Measurements from ENCODE around the gene SPATA6L. TPM values are rescaled to one million over a fixed set of nuclear protein-coding genes. Genes with fewer than 3 reads are reported as not detected.

SPATA6L gene
- total RNA-seq, 1 donor from 2014 or later, result 2.5 TPM

GRCh38 chr9:4588721-4589120, 77.6 kb downstream of the SPATA6L start:
- DNase-seq (ENCODE audit: low read depth, low spot score), result no peak

- no peak for DNase-seq (ENCODE audit: low read depth, low spot score)
Observed at GRCh38 chr9:4585135-4585534, 81.1 kb downstream of the SPATA6L start.

- no peak for DNase-seq (ENCODE audit: low read depth, low spot score)
Observed at GRCh38 chr9:4584636-4585035, 81.6 kb downstream of the SPATA6L start.

- no peak for DNase-seq (ENCODE audit: low read depth, low spot score)
Observed at GRCh38 chr9:4583001-4583400, 83.3 kb downstream of the SPATA6L start.

DNA sequence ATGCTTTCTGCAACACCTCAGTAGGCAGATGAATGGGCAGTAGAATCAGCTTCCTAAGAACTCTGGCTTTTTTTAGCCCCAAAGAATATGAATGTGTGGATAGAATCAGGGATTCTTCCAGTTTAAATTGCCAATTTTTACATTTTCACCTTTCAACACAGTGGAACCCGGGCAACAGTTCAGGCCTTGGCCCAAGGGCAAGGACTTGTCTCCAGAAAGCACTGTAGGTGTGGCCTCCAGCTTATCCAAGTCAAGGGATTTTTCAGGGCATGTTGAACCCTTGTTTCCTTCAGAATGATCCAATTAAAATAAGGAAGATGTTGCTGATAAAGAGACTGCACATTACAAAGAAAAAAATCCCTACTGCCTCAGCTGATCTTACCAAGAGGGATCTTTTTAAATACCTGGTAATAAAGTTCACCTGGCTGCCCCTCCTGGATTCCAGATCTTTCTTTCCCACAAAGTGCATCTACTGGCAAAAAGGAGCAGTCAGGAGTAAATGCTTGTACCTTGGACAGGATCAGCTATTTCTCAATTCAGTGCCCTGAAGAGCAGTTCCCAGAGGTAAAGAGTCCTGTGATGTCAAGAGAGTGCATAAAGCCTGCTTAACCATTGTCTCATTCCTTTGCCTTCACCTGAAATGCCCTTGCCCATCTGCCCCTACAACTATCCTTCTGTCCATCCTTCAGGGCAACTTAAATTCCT, 84.3 kb downstream of the SPATA6L start:
- DNase-seq (ENCODE audit: low read depth, low spot score), result no peak

DNA sequence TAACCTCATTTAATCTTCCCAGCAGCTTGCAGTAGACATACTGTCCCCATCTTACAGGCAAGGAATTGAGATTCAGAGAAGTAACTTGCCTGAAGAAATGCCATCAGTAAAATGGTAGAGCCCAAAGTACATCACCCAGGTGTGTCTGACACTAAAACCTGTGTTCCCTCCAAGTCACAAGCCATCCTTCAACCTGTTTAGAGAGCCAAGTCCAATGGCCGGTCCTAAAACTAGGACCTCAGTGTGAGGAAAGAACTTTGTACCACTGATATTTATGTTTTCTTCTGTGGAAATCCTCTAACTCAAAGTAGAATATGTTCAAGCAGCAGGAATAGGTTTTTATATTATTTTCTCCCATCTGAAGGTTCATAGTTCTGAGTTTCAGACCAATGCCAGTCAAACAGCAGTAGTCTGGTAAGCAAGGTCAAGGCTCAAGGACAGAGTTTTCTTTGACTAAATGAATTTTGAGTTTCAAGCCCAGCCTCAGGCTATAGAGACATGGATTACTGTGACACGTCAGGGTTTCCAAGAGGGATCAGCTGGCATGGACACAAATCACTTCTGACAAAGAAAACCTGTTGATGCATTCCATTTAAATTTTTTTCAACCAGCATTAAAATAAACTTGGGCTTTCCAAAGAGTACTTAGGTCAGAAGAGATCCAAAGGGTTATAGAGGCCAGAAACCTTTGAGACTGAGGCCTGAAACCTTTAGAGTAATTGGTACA, 85.1 kb downstream of the SPATA6L start:
- DNase-seq (ENCODE audit: low read depth, low spot score), result no peak

DNA sequence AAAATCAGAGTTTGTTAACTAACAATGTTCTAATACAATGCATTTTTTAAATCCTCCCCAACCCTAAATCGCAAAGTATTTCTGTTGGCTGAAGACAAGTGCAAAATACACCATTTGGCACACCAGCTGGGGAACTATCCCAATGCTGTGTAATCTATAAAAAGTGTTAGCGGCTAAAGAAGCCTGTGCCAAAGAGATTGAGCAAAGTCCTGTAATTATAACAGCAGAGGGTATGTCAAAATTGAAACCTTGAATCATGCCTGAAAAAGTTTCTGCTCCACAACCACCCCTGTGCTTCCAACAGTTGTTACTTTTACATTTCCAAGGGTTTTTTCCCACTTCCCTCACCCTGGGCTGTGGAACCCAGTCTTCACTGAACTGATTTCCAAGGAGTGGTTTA, 87.3 kb downstream of the SPATA6L start:
- DNase-seq (ENCODE audit: low read depth, low spot score), result no peak

DNA sequence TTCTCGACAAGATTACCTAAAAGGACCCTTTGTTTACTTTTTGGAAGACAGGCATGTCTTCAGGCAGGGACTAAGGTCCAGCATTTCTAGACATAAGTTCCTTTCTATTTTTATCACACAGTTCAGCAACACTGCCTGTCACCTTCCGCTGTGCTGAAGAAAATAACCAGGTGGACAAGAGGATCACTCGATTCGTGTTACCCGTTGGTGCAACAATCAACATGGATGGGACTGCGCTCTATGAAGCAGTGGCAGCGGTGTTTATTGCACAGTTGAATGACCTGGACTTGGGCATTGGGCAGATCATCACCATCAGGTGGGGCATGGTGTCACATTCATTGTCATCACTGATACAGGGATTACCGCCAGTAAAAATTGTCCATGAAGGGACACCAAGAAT, 89.8 kb downstream of the SPATA6L start:
- DNase-seq (ENCODE audit: low read depth, low spot score), result no peak

GRCh38 chr9:4575997-4576396, 90.3 kb downstream of the SPATA6L start:
- DNase-seq (ENCODE audit: low read depth, low spot score), result no peak

- no peak for DNase-seq (ENCODE audit: low read depth, low spot score)
Observed at GRCh38 chr9:4574657-4575243, 91.5 kb downstream of the SPATA6L start.

GRCh38 chr9:4573634-4574389, 92.5 kb downstream of the SPATA6L start:
- DNase-seq (ENCODE audit: low read depth, low spot score), result no peak

DNA sequence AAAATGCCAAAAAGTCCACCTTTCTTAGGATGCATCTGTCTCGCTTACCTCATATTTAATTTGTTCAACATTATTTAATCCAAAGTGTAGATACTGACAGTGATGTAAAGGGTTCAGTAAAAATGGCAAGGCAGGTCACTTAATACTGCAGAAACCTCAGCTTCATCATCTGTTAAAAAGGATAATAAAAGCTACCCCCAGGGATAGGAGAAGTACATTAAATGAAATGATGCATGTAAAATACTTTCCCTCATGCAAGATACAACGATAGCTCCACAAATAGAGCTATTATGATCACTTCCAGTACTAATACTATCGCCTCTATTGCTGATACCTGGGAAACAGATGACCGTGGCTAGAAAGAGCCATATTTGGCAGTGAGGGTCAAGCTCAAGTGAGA, 93.1 kb downstream of the SPATA6L start:
- no peak for DNase-seq (ENCODE audit: low read depth, low spot score)

DNA sequence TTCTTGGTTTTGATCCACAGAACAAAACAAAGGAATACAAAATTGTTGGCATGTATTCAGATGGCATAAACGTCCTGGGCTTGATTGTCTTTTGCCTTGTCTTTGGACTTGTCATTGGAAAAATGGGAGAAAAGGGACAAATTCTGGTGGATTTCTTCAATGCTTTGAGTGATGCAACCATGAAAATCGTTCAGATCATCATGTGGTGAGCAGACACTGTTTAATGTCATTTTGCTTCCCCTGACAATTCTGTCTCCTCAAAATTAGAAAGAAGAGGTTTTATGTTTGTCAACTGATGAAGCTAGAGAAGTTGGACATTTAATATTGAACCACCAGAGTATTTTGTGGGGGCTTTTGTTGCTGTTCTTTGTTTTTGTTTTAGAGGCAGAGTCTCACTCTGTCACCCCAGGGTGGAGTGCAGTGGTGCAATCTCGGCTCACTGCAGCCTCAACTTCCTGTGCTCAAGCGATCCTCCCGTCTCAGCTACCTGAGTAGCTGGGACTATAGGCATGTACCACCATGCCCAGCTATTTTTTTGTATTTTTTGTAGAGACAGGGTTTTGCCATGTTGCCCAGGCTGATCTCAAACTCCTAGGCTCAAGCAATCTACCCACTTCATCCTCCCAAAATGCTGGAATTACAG, 94.0 kb downstream of the SPATA6L start:
- DNase-seq (ENCODE audit: low read depth, low spot score), result no peak

- no peak for DNase-seq (ENCODE audit: low read depth, low spot score)
Observed at GRCh38 chr9:4569101-4569500, 97.2 kb downstream of the SPATA6L start.

GRCh38 chr9:4567601-4568000, 98.7 kb downstream of the SPATA6L start:
- no peak for DNase-seq (ENCODE audit: low read depth, low spot score)

- no peak for DNase-seq (ENCODE audit: low read depth, low spot score)
Observed at GRCh38 chr9:4566806-4567205, 99.5 kb downstream of the SPATA6L start.

- DNase-seq (ENCODE audit: low read depth, low spot score), result no peak
Observed at GRCh38 chr9:4563105-4563504, 103.2 kb downstream of the SPATA6L start.

GRCh38 chr9:4559261-4560182, 106.8 kb downstream of the SPATA6L start:
- no peak for DNase-seq (ENCODE audit: low read depth, low spot score)

DNA sequence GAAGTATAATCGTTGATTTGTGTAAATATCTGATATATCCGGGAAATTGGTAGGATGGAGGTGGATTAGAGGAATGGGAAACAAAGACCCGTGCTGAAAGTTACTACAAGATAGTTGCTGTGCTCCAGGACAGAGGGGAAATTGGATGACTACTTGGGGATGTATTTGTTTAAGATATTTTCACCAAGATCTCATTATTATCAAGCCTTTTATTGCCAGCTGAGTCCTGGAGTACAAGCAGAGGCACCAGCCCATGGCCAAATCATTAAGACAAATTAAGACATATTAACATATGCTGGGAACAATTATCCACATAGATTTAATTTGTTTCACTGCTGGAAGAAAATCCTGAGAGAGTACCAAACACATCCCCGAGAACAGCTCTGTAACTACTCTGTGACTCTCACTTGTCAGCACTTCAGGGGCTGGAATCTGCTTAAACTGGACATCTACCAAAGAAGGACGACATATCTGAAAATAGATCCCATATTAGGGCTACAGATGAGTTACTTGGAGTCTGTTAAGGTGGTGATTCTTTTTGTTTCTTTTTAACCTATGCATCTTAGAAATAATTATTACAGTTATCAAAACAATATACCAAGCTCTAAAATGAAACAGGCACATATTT, 107.8 kb downstream of the SPATA6L start:
- DNase-seq (ENCODE audit: low read depth, low spot score), result no peak

GRCh38 chr9:4555236-4555635, 111.0 kb downstream of the SPATA6L start:
- peak; percentile 75 for DNase-seq (ENCODE audit: low read depth, low spot score)

Measured in pulmonary artery endothelial cell (primary cell).